Stimulated activated CD4-positive, alpha-beta T cell treated with anti-CD3 and anti-CD28 coated beads, TNF-alpha, amount 100 ng/mL, for 24 hours (primary cell): ENCODE results near the gene AKR1B15.
"Not testable (repeated sequence)": the region's sequence is repeated elsewhere in the genome, so short reads cannot be mapped to it uniquely, and the experiment has no call there.

Experiments
- DNase-seq, 3 experiments: peaks; one replicate each; pipeline ENCODE4 v3.0.0-alpha.2; 2020; ENCODE audit warnings: low read depth in 3 of 3

Gene AKR1B15

DNA sequence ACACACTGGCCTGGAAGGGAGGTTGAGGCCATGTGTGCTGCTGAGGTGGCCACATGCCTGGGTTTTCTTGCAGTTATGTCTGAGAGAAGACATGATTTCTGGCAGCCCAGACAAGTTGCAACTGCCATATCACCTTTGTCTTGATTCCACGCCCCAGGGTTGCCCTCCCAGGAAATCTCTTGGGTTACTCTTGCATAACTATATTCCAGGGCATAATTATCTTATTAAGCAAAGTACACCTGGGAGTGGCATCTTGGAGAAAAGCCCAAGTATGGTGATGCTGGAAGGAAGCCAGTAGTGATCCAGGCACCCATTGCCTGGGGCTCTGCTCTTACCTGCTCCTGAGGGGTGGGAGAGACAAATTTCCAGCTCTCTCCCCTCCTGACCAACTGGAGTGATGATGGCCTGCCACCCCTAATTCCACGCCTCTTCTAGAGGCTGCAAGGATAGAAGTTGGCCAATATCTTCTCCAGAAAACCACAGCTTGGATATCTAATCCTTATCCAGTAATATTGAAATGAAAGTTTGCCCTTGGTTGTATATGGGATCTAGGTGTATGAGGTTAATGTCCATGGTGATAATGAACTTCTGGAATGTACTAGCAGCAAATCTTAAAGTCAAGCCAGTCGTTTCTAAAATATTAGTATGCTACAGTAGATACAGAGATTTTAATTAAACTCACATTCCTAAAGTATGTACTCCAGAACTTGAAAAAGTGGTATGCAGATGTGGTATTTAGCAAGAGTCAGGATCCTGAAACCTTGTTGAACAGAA is 16.5 kb upstream of the AKR1B15 start:
- DNase-seq, result no peak

DNA sequence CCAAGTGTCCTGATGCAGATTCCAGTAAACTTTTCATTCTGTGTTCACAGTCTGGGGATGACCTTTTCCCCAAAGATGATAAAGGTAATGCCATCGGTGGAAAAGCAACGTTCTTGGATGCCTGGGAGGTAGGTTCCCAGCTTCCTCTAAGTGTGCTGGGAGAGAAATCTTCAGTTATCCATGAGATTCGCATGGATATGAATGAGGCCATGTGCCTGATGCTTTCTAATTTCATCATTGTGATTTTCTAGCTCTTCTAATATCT is 16.0 kb upstream of the AKR1B15 start:
- DNase-seq, result no peak

DNA sequence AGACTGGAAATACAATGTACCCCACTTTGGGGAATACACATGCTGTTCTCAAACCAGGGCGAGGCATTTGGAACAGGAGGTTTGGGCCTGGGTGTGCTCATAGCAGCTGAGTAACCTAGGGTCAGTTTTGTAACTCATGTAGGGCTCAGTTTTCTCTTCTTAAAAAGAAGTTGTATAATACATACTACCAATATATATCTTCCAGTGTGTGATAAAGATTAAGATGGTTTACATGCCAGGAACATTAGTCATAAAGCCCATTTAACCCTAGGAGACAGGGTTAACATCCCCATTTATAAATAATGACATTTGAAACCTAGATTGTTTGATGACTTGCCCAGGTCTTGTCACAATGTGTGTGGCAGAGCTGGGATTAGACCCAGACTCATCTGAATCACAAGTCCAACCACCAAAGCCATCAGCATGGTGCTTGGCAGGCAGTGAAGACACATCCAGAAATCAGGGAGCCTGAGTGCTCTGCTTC is 15.6 kb upstream of the AKR1B15 start:
- DNase-seq, result no peak

- DNase-seq, result no peak
Observed at GRCh38 chr7:134534633-134535032, 14.3 kb upstream of the AKR1B15 start.

DNA sequence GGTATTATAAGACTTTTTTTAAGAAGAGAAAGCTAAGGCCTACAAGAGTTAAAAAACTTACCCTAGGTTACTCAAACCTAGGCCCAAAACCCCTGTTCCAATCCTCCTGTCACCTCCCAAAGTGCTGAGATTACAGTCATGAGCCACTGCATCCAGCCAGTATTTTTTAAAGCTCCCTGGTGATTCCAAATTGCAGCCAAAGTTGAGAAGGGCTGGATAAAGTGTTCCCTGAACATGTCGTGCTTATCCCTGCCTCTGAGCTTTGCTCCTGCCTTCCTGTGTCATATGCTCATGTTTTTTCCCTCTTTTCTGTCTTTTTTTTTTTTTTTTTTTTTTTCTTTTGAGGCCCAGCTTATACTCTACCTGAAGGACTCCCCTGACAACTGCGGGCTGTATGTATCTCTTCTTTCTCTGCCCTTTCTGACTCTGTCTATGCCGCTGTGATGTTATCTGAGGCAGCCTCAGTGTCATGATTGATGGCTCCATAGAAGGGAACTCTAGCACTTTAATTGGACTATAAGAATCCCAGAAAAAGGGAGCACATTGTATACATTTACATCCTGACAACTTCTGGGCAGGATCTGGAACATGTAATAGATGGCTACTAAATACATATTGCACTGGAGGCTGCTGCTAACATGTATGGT is 13.5 kb upstream of the AKR1B15 start:
- DNase-seq, result no peak

DNA sequence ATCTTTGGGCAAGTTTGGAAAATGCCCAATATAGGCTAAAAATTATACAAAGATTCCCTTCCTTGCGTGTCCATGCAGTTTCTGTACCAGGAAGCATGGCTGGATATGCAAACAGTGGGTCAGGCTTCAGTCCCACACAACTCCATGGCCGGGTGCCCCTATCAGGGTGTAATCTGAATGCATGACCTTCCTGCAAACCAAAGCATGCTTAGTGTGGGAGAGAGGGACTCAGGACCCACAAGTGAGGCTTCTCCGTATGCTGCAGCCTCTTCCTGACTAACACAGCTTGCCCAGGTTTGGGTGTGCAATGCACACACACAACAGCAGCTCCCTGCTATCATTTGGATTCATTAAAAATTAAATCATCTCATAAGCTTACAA is 13.0 kb upstream of the AKR1B15 start:
- DNase-seq, result no peak

DNA sequence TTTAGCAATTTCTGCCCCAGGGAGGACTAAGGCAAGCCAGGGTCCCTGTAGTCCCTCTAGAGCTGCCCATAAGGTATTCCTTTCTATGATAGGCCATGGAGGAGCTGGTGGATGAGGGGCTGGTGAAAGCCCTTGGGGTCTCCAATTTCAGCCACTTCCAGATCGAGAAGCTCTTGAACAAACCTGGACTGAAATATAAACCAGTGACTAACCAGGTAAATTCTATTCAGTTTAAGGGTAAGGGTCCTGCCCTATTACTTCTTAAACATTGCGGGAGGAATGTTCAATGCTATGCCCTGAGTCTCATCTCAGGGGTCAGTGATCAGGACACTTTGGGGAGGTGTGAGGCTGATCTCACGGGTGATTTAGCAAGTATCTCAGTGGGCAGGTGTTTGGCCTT is 12.4 kb upstream of the AKR1B15 start:
- not testable (repeated sequence) for DNase-seq

DNA sequence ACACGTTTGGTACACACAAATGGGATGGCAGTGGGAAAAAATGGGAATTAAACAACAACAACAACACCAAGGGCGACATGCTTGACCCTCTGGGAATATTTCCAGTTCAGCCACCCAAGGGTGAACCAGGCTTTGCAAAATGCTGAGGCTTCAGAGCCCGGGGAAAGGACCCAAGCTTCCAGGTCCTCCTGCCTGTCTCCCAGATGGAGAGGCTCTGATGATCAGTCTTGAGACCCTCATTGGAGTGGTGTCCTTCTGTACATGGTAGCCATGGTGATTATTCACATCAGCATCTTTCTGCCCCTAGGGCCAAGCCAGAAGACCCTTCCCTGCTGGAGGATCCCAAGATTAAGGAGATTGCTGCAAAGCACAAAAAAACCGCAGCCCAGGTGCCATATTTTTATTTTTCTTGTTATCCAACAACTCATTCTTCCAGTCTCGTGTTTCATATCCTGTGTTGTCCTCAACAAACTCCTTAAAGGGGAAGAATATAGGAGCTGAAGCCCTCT is 11.6 kb upstream of the AKR1B15 start:
- DNase-seq, result not testable (repeated sequence)

DNA sequence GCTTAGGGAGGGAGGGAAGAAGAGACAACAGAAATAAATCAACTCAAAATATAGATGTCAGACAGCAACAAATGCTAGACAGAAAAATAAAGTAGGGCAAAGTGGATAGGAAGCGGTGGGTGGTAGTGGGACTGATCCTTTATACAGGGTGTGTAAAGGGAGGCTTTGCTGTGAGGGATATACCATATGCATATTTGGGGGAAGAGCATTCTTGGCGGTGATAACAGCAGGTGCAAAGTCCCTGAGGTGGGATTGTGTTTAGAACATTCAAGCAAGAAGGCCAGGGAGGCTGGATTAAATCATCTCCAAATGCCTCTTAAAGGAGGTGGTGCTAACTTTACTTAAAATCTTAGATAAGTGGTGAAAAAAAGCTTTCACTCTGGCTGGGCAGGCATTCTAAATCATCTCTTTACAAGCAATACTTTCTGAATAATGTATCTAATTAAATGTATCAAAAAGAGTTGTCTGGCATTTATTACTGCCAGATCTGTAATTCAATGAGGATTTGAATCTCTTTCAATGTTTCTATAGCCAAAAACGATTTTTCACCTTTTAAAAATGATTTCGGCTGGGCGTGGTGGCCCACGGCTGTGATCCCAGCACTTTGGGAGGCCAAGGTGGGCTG is 9.4 kb upstream of the AKR1B15 start:
- DNase-seq, result no peak

GRCh38 chr7:134541501-134542194 is 7.3 kb upstream of the AKR1B15 start:
- DNase-seq, result not testable (repeated sequence)

- no peak for DNase-seq
Observed at GRCh38 chr7:134542195-134542771, 6.6 kb upstream of the AKR1B15 start.

DNA sequence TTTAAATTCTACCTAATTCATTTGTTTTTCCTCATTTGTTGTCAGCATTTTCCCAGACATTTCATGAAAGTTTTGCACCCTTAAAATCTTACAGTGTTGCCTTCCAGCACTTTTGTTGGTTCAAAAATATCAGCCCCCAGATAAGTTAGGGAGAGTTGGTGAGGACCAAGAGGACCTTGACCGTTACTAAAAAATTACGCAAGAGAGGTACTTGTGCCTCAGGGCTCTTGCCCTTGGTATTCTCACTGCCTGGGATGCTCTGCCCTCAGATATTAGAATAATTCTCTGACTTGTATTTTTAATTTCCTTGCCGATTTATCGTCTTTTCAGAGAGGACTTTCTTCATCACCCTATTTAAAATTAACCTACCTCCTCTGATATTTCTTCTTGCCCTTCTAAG is 3.5 kb upstream of the AKR1B15 start:
- no peak for DNase-seq

- no peak for DNase-seq
Observed at GRCh38 chr7:134545918-134546317, 3.0 kb upstream of the AKR1B15 start.

- no peak for DNase-seq
Observed at GRCh38 chr7:134546955-134547354, 2.0 kb upstream of the AKR1B15 start.

- DNase-seq, result peak; percentile 45 to 63 (median 45)
Observed at GRCh38 chr7:134547397-134548054, 1.4 kb upstream of the AKR1B15 start.

DNA sequence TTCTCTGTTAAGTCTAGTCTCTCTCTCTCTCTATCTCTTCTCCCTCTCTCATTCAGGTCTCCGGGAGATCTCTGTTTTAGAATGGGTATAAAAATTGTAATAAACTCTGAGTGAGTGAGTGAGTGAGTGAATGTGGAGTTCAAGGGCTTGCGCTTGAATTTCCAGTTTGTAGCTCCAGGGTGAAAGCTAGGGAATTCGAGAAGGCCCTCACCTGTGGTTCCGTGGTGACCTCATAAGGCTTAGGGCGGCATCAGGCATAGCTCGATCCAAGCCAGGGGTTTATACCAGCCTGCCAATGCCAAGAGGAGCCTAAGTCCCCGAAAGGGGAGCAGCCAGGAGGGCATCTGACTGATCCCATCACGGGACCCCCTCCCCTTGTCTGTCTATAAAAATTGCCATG is 456 bp downstream of the AKR1B15 start:
- DNase-seq, result no peak

DNA sequence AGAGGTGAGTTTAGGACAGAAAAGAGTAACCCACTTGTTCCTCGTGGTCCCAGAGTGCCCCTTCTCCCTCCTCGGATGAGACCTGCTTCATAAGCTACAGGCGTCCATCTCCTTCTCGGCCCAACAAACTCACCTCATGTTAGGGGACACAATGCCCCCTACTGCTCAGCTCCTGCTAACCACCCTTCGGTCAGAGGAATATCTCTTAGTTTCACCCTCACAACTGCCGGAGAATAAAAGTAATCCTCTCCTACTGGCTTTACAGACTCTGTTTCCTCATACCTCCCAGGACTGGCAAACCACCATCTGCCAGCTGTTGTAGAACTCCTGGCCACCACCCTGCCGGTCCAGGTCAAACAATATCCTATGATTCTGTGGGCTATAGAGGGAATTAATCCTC is 3.2 kb downstream of the AKR1B15 start:
- no peak for DNase-seq

DNA sequence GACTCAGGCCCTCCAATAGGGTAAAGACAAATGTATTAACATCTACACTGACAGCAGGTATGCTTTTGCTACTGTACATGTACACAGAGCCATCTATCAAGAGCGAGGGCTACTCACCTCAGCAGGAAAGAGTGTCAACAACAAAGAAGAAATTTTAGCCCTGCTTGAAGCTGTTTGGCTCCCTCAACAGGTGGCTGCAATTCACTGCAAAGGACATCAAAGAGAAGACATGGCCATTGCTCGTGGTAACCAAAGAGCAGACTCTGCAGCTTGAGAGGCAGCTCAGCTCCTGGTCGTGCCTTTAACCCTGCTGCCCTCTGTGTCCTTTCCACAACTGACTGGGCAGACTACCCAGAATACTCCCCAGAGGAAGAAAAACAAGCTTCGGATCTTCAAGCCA is 5.1 kb downstream of the AKR1B15 start:
- DNase-seq, result no peak

GRCh38 chr7:134554417-134554966 is 5.6 kb downstream of the AKR1B15 start:
- DNase-seq, result no peak

DNA sequence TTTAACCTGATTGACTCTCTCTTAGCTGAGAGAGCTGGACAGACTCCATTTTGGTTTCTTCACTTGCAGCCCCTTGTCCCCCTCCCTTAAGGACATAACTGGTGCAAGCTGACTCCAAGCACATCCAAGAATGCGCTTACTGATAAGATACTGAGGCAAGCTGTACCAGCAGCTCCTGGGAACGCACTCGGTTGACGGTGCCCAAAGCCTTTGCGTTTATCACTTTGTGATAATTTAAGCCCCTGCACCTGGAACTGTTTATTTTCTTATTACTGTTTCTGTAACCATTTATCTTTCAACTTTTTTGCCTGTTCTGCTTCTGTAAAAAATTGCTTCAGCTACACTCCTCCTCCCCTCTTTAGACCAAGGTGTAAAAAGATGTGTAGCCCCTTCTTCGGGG is 8.5 kb downstream of the AKR1B15 start:
- no peak for DNase-seq

DNA sequence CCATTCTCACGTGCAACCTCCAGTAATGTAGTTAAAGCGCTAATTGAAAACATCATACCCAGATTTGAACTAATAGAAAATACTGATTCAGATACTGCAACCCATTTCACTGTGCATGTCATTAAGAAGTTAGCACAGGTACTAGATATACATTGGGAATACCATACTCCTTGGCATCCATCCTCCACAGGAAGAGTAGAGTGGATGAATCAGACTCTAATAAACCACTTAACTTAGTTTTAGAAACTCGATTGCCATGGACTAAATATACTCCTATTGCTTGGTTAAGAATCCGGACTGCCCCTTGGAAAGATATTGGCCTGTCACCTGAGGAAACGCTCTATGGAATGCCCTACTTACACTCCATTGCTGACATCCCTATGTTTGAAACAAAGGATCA is 9.5 kb downstream of the AKR1B15 start:
- DNase-seq, result no peak
